GM19043 (cell line): Measurements from ENCODE around the gene APRT.
A peak's percentile ranks its signal among the peaks of the same experiment; 100 is the strongest.
"Not testable (repeated sequence)": the region's sequence is repeated elsewhere in the genome, so short reads cannot be mapped to it uniquely, and the experiment has no call there.

Experiments
- ATAC-seq: cut with Tn5 transposase; IDR thresholded peaks from one replicate; pipeline ENCODE4 v1.9.1; 2021; ENCODE audit warnings: low read depth; ENCODE audit not compliant: unreplicated experiment

The APRT gene

GRCh38 chr16:88824256-88825077, 12.7 kb upstream of the APRT start:
- no peak for ATAC-seq

- ATAC-seq, result not testable (repeated sequence)
Measured at GRCh38 chr16:88823646-88824045, 11.9 kb upstream of the APRT start.

- no peak for ATAC-seq
Measured at GRCh38 chr16:88822281-88823040, 10.7 kb upstream of the APRT start.

- no peak for ATAC-seq
Measured at GRCh38 chr16:88821168-88821850, 9.6 kb upstream of the APRT start.

GRCh38 chr16:88820385-88821025, 8.8 kb upstream of the APRT start:
- ATAC-seq, result no peak

GRCh38 chr16:88819126-88819525, 7.4 kb upstream of the APRT start:
- ATAC-seq, result no peak

GRCh38 chr16:88818575-88818874, 6.8 kb upstream of the APRT start:
- no peak for ATAC-seq

GRCh38 chr16:88817785-88818574, 6.3 kb upstream of the APRT start:
- no peak for ATAC-seq

GRCh38 chr16:88816736-88817535, 5.2 kb upstream of the APRT start:
- ATAC-seq, result no peak

GRCh38 chr16:88815901-88816589, 4.3 kb upstream of the APRT start:
- no peak for ATAC-seq

GRCh38 chr16:88815227-88815626, 3.5 kb upstream of the APRT start:
- no peak for ATAC-seq

- ATAC-seq, result no peak
Measured at GRCh38 chr16:88814144-88814502, 2.4 kb upstream of the APRT start.

GRCh38 chr16:88813269-88814143, 1.8 kb upstream of the APRT start:
- ATAC-seq, result no peak

GRCh38 chr16:88812513-88813268, 963 bp upstream of the APRT start:
- ATAC-seq, result no peak

GRCh38 chr16:88810912-88811768, 588 bp downstream of the APRT start:
- ATAC-seq, result peak; percentile 41

GRCh38 chr16:88810166-88810911, 1.4 kb downstream of the APRT start:
- no peak for ATAC-seq
